Small intestine (tissue), 7 donors: Measurements from ENCODE around the gene PARD3. TPM values are rescaled to one million over a fixed set of nuclear protein-coding genes. Genes with fewer than 3 reads are reported as not detected.

Experiments used
- DNase-seq, 2 donors: peaks; one replicate each; pipeline versions ENCODE4 v3.0.0 to v3.0.0-alpha.2; 2013
- FAIRE-seq: peaks from 2 replicates; lab custom pipeline; 2012; peaks lifted over from hg19 to GRCh38; lab: Jason Lieb, UNC
- H3K27ac ChIP-seq, 3 donors: one replicate each; pipeline ENCODE4 v1.5.1; 2013; ENCODE audit warnings: low read length in 2 of 3, mild to moderate bottlenecking in 2 of 3, control low read depth in 1 of 3, inconsistent platforms in 1 of 3, low read depth in 1 of 3, moderate library complexity in 1 of 3
- H3K27me3 ChIP-seq, 3 donors: one replicate each; pipeline ENCODE4 v1.6.1; 2013; ENCODE audit warnings: low read length in 3 of 3, inconsistent platforms in 1 of 3; ENCODE audit not compliant: control insufficient read depth in 3 of 3, insufficient read depth in 3 of 3
- H3K36me3 ChIP-seq, 3 donors: one replicate each; pipeline ENCODE4 v1.6.1; 2013; ENCODE audit warnings: low read length in 3 of 3, inconsistent platforms in 1 of 3, low read depth in 1 of 3, mild to moderate bottlenecking in 1 of 3, moderate library complexity in 1 of 3; ENCODE audit not compliant: control insufficient read depth in 3 of 3, insufficient read depth in 2 of 3
- H3K4me1 ChIP-seq, 3 donors: one replicate each; pipeline ENCODE4 v1.6.1; 2013; ENCODE audit warnings: low read length in 2 of 3, inconsistent platforms in 1 of 3, low read depth in 1 of 3, mild to moderate bottlenecking in 1 of 3, moderate library complexity in 1 of 3; ENCODE audit not compliant: control insufficient read depth in 3 of 3, insufficient read depth in 2 of 3
- H3K4me3 ChIP-seq, 3 donors: one replicate each; pipeline ENCODE4 v1.5.1; 2013; ENCODE audit warnings: low read length in 3 of 3, control low read depth in 1 of 3, inconsistent platforms in 1 of 3, low read depth in 1 of 3, mild to moderate bottlenecking in 1 of 3, moderate library complexity in 1 of 3
- H3K9me3 ChIP-seq, 2 donors: one replicate each; pipeline ENCODE4 v1.6.1; 2013; ENCODE audit warnings: low read depth in 1 of 2, low read length in 1 of 2; ENCODE audit not compliant: control insufficient read depth in 2 of 2, insufficient read depth in 1 of 2
- WGBS, 3 donors: extraction: QIAGEN DNeasy Blood & Tissue Kit; methylation state at CpG; one replicate each; pipeline ENCODE4 v1.1.7; 2013; 5-methylcytosine and 5-hydroxymethylcytosine counted together
- polyA plus RNA-seq, 4 donors: library from polyadenylated mRNA; stranded (reverse) in 3 of 4; unstranded in 1 of 4; fragments of 200-250 nt in 3 of 4; fragments of 120-200 nt in 1 of 4; gene quantifications; one replicate each; pipeline versions ENCODE4 v1.2.1 to v1.2.3, GENCODE V29; 2013
- donor health status: healthy with polysubstance abuse.
- donor health status: control.
- donor health status: control.
- donor health status: Bipolar disorder and iron deficiency.
- donor health status: healthy.

Gene PARD3
- polyA plus RNA-seq, 4 donors = 14.3 to 24.3 (median 15.5) TPM

GRCh38 chr10:34764472-34764946 lies 50.6 kb downstream of the PARD3 start:
- Histone ChIP-seq H3K4me1 (peaks cover 0 to 6% (median 0%) of the 10 kb centered on the region in 3 donors), H3K9me3 (no peaks in the 10 kb centered on the region), H3K27ac (no peak overlapping the region), H3K27me3 (no peaks in the 10 kb centered on the region), H3K4me3 (no peak overlapping the region), H3K36me3 (no peaks in the 10 kb centered on the region)
- WGBS, 3 donors = 39 to 60% (median 50%) methylated on average over 2 of the region's 2 CpGs
- DNase-seq (no peak), FAIRE-seq (no peak)

GRCh38 chr10:34762603-34763299 lies 52.3 kb downstream of the PARD3 start:
- DNase-seq (no peak), FAIRE-seq (no peak)
- Histone ChIP-seq H3K27ac (no peak overlapping the region), H3K4me3 (no peak overlapping the region), H3K36me3 (no peaks in the 10 kb centered on the region), H3K4me1 (no peaks in the 10 kb centered on the region), H3K9me3 (no peaks in the 10 kb centered on the region), H3K27me3 (no peaks in the 10 kb centered on the region)
- WGBS, 3 donors = 79 to 87% (median 80%) methylated on average over 5 of the region's 5 CpGs

- Histone ChIP-seq H3K27me3 (no peaks in the 10 kb centered on the region), H3K36me3 (no peaks in the 10 kb centered on the region), H3K4me1 (no peaks in the 10 kb centered on the region), H3K9me3 (no peaks in the 10 kb centered on the region), H3K27ac (no peak overlapping the region), H3K4me3 (no peak overlapping the region)
- 94 to 100% (median 95%) methylated on average over 3 of the region's 3 CpGs for WGBS, 3 donors
- DNase-seq (no peak), FAIRE-seq (no peak)
These were observed 52.9 kb downstream of the PARD3 start for GRCh38 chr10:34762156-34762555.

GRCh38 chr10:34761453-34761852 lies 53.6 kb downstream of the PARD3 start:
- H3K4me1 ChIP-seq = no peaks in the 10 kb centered on the region
- no peak for FAIRE-seq
- WGBS, 3 donors = 55 to 69% (median 63%) methylated on average over 1 of the region's 1 CpG

GRCh38 chr10:34760606-34761005 lies 54.5 kb downstream of the PARD3 start:
- Histone ChIP-seq H3K36me3 (no peaks in the 10 kb centered on the region), H3K27ac (no peak overlapping the region), H3K4me3 (no peak overlapping the region), H3K9me3 (no peaks in the 10 kb centered on the region), H3K27me3 (no peaks in the 10 kb centered on the region), H3K4me1 (no peaks in the 10 kb centered on the region)
- DNase-seq (no peak), FAIRE-seq (no peak)
- 68 to 88% (median 80%) methylated on average over 1 of the region's 1 CpG for WGBS, 3 donors

More at GRCh38 chr10:34761453-34761852, 53.6 kb downstream of the PARD3 start:
- no peak overlapping the region for H3K4me3 ChIP-seq
- no peaks in the 10 kb centered on the region for H3K9me3 ChIP-seq
- H3K27me3 ChIP-seq = no peaks in the 10 kb centered on the region
- DNase-seq = no peak
- H3K27ac ChIP-seq = no peak overlapping the region
- H3K36me3 ChIP-seq = no peaks in the 10 kb centered on the region

GRCh38 chr10:34759837-34760215 lies 55.3 kb downstream of the PARD3 start:
- no peak overlapping the region for H3K4me3 ChIP-seq
- 82 to 88% (median 88%) methylated on average over 6 of the region's 6 CpGs for WGBS, 3 donors
- DNase-seq = no peak
- no peaks in the 10 kb centered on the region for H3K36me3 ChIP-seq
- no peak for FAIRE-seq
- no peak overlapping the region for H3K27ac ChIP-seq
- H3K27me3 ChIP-seq = no peaks in the 10 kb centered on the region
- H3K4me1 ChIP-seq = peaks cover 0 to 2% (median 0%) of the 10 kb centered on the region in 3 donors
- H3K9me3 ChIP-seq = no peaks in the 10 kb centered on the region

GRCh38 chr10:34759161-34759836 lies 55.8 kb downstream of the PARD3 start:
- 88 to 93% (median 89%) methylated on average over 9 of the region's 9 CpGs for WGBS, 3 donors
- H3K4me1 ChIP-seq = peaks cover 0 to 2% (median 0%) of the 10 kb centered on the region in 3 donors
- no peak overlapping the region for H3K4me3 ChIP-seq
- no peak overlapping the region for H3K27ac ChIP-seq
- DNase-seq = no peak
- no peaks in the 10 kb centered on the region for H3K36me3 ChIP-seq
- no peaks in the 10 kb centered on the region for H3K27me3 ChIP-seq
- H3K9me3 ChIP-seq = no peaks in the 10 kb centered on the region
- no peak for FAIRE-seq

- WGBS, 3 donors = 23 to 41% (median 40%) methylated on average over 3 of the region's 3 CpGs
These were observed 56.6 kb downstream of the PARD3 start for GRCh38 chr10:34758447-34758996.

More at GRCh38 chr10:34758447-34758996, 56.6 kb downstream of the PARD3 start:
- FAIRE-seq = no peak
- H3K27me3 ChIP-seq = no peaks in the 10 kb centered on the region
- H3K4me3 ChIP-seq = no peak overlapping the region
- peak; percentile 45 to 77 for DNase-seq
- no peaks in the 10 kb centered on the region for H3K9me3 ChIP-seq
- H3K4me1 ChIP-seq = peaks cover 0 to 4% (median 2%) of the 10 kb centered on the region in 3 donors
- peak overlapping the region; percentile 5 to 75 (median 55) for H3K27ac ChIP-seq
- H3K36me3 ChIP-seq = no peaks in the 10 kb centered on the region
